Measurements from ENCODE around the gene RFTN1.

DNA sequence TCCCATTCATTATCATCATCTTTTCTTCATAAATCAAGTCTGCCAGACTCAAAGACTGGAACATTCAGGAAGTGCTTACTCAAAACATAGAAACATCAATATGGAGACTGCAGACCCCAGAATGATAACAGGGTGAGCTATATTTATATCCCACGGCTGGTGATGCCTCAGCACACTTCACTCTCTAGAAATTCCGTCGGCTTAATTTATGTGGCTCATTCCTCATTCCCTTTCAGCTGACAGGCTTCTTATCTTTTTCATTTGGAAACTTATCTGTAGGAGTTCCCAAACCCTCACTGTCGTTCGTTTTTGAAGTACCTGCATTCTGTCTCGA lies 45.5 kb downstream of the RFTN1 start:
- TF ChIP-seq, protein P1, sequence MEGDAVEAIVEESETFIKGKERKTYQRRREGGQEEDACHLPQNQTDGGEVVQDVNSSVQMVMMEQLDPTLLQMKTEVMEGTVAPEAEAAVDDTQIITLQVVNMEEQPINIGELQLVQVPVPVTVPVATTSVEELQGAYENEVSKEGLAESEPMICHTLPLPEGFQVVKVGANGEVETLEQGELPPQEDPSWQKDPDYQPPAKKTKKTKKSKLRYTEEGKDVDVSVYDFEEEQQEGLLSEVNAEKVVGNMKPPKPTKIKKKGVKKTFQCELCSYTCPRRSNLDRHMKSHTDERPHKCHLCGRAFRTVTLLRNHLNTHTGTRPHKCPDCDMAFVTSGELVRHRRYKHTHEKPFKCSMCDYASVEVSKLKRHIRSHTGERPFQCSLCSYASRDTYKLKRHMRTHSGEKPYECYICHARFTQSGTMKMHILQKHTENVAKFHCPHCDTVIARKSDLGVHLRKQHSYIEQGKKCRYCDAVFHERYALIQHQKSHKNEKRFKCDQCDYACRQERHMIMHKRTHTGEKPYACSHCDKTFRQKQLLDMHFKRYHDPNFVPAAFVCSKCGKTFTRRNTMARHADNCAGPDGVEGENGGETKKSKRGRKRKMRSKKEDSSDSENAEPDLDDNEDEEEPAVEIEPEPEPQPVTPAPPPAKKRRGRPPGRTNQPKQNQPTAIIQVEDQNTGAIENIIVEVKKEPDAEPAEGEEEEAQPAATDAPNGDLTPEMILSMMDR (conservative IDR thresholded peaks at IDR 0.05; ENCODE audit: low read depth in 2 of 2), result no peak
- TF ChIP-seq, protein P2, sequence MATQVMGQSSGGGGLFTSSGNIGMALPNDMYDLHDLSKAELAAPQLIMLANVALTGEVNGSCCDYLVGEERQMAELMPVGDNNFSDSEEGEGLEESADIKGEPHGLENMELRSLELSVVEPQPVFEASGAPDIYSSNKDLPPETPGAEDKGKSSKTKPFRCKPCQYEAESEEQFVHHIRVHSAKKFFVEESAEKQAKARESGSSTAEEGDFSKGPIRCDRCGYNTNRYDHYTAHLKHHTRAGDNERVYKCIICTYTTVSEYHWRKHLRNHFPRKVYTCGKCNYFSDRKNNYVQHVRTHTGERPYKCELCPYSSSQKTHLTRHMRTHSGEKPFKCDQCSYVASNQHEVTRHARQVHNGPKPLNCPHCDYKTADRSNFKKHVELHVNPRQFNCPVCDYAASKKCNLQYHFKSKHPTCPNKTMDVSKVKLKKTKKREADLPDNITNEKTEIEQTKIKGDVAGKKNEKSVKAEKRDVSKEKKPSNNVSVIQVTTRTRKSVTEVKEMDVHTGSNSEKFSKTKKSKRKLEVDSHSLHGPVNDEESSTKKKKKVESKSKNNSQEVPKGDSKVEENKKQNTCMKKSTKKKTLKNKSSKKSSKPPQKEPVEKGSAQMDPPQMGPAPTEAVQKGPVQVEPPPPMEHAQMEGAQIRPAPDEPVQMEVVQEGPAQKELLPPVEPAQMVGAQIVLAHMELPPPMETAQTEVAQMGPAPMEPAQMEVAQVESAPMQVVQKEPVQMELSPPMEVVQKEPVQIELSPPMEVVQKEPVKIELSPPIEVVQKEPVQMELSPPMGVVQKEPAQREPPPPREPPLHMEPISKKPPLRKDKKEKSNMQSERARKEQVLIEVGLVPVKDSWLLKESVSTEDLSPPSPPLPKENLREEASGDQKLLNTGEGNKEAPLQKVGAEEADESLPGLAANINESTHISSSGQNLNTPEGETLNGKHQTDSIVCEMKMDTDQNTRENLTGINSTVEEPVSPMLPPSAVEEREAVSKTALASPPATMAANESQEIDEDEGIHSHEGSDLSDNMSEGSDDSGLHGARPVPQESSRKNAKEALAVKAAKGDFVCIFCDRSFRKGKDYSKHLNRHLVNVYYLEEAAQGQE (IDR thresholded peaks at IDR 0.05; ENCODE audit: unreplicated experiment), result no peak
- no peak for TF ChIP-seq POLR2AphosphoS5 (IDR thresholded peaks at IDR 0.05; ENCODE audit: low read depth)
- no peak for TF ChIP-seq EZH2phosphoT487 (IDR thresholded peaks at IDR 0.05; ENCODE audit: unreplicated experiment)
- TF ChIP-seq EZH2 (IDR thresholded peaks at IDR 0.05; ENCODE audit: low read depth, unreplicated experiment), result no peak
- TF ChIP-seq NANOG (IDR thresholded peaks at IDR 0.05; ENCODE audit: borderline replicate concordance), result no peak
- no peak for TF ChIP-seq CREB1 (CRISPR knock-in tag; IDR thresholded peaks at IDR 0.05; ENCODE audit: low read depth)
- TF ChIP-seq, protein P3, sequence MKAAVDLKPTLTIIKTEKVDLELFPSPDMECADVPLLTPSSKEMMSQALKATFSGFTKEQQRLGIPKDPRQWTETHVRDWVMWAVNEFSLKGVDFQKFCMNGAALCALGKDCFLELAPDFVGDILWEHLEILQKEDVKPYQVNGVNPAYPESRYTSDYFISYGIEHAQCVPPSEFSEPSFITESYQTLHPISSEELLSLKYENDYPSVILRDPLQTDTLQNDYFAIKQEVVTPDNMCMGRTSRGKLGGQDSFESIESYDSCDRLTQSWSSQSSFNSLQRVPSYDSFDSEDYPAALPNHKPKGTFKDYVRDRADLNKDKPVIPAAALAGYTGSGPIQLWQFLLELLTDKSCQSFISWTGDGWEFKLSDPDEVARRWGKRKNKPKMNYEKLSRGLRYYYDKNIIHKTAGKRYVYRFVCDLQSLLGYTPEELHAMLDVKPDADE (IDR thresholded peaks at IDR 0.05), result no peak
- no peak for TF ChIP-seq ZNF331 (CRISPR knock-in tag; IDR thresholded peaks at IDR 0.05; ENCODE audit: low read depth)
- TF ChIP-seq JUNB (IDR thresholded peaks at IDR 0.05; ENCODE audit: unreplicated experiment), result no peak
- no peak for TF ChIP-seq ZNF114 (CRISPR knock-in tag; IDR thresholded peaks at IDR 0.05)
- TF ChIP-seq, protein P4, sequence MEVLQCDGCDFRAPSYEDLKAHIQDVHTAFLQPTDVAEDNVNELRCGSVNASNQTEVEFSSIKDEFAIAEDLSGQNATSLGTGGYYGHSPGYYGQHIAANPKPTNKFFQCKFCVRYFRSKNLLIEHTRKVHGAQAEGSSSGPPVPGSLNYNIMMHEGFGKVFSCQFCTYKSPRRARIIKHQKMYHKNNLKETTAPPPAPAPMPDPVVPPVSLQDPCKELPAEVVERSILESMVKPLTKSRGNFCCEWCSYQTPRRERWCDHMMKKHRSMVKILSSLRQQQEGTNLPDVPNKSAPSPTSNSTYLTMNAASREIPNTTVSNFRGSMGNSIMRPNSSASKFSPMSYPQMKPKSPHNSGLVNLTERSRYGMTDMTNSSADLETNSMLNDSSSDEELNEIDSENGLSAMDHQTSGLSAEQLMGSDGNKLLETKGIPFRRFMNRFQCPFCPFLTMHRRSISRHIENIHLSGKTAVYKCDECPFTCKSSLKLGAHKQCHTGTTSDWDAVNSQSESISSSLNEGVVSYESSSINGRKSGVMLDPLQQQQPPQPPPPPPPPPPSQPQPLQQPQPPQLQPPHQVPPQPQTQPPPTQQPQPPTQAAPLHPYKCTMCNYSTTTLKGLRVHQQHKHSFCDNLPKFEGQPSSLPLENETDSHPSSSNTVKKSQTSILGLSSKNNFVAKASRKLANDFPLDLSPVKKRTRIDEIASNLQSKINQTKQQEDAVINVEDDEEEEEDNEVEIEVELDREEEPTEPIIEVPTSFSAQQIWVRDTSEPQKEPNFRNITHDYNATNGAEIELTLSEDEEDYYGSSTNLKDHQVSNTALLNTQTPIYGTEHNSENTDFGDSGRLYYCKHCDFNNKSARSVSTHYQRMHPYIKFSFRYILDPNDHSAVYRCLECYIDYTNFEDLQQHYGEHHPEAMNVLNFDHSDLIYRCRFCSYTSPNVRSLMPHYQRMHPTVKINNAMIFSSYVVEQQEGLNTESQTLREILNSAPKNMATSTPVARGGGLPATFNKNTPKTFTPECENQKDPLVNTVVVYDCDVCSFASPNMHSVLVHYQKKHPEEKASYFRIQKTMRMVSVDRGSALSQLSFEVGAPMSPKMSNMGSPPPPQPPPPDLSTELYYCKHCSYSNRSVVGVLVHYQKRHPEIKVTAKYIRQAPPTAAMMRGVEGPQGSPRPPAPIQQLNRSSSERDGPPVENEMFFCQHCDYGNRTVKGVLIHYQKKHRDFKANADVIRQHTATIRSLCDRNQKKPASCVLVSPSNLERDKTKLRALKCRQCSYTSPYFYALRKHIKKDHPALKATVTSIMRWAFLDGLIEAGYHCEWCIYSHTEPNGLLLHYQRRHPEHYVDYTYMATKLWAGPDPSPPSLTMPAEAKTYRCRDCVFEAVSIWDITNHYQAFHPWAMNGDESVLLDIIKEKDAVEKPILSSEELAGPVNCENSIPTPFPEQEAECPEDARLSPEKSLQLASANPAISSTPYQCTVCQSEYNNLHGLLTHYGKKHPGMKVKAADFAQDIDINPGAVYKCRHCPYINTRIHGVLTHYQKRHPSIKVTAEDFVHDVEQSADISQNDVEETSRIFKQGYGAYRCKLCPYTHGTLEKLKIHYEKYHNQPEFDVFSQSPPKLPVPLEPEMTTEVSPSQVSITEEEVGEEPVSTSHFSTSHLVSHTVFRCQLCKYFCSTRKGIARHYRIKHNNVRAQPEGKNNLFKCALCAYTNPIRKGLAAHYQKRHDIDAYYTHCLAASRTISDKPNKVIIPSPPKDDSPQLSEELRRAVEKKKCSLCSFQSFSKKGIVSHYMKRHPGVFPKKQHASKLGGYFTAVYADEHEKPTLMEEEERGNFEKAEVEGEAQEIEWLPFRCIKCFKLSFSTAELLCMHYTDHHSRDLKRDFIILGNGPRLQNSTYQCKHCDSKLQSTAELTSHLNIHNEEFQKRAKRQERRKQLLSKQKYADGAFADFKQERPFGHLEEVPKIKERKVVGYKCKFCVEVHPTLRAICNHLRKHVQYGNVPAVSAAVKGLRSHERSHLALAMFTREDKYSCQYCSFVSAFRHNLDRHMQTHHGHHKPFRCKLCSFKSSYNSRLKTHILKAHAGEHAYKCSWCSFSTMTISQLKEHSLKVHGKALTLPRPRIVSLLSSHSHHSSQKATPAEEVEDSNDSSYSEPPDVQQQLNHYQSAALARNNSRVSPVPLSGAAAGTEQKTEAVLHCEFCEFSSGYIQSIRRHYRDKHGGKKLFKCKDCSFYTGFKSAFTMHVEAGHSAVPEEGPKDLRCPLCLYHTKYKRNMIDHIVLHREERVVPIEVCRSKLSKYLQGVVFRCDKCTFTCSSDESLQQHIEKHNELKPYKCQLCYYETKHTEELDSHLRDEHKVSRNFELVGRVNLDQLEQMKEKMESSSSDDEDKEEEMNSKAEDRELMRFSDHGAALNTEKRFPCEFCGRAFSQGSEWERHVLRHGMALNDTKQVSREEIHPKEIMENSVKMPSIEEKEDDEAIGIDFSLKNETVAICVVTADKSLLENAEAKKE (CRISPR knock-in tag; IDR thresholded peaks at IDR 0.05), result no peak

Measured in GM23338 (cell line).